ENCODE measurements around the gene GPR3. TPM values are rescaled to one million over a fixed set of nuclear protein-coding genes. Genes with fewer than 3 reads are reported as not detected.

The GPR3 gene
- total RNA-seq, 1 donor from 2014 or later = 7.0 TPM

DNA sequence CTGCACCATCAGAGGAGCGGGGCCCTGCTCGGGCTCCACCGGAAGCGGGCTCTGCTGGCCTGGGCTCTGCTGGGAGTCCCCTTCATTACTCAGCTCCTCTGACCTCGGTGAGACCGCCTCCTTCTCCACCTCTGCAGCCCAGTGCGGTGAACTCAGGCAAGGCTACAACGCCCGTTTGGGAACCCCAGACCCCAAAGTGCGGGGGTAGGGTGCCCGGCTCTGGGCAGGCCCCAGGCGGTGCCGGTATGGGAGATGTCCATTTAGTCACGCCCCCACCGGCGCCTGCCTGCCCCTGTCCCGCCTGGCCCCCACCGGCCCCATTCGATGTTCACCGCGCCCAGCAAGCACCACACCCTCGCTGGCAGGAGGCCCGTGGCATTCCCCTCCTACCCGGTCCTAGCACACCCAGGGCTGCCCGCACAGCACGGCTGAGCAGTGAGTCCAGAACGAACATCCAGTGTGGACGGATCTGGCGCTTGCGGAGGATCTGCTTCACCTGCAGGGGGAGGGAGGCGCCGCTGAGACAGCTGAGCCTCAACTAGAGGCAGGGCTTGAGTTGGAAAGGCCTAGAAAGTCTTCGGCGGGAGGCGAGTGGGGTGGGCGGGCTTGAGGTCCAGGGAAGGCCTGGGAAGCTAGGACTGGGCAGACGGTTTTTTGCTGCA is 35.7 kb upstream of the GPR3 start:
- H3K27ac Mint-ChIP-seq (ENCODE audit: unreplicated experiment) = no peak overlapping the region
- no peaks in the 10 kb centered on the region for H3K36me3 Mint-ChIP-seq (ENCODE audit: low read depth)
- no peaks in the 10 kb centered on the region for H3K9me3 Mint-ChIP-seq
- no peak overlapping the region for H3K4me3 Mint-ChIP-seq
- no peak for TF ChIP-seq CTCF (conservative IDR thresholded peaks at IDR 0.05)
- peaks cover 8% of the 10 kb centered on the region for H3K4me1 Mint-ChIP-seq
- peaks cover 41% of the 10 kb centered on the region for H3K27me3 Mint-ChIP-seq (ENCODE audit: low read depth)
- DNase-seq (ENCODE audit: low read depth, low spot score) = no peak

GRCh38 chr1:27357281-27358037 is 35.0 kb upstream of the GPR3 start:
- Mint-ChIP-seq H3K4me1 (peaks cover 12% of the 10 kb centered on the region), H3K9me3 (no peaks in the 10 kb centered on the region), H3K36me3 (ENCODE audit: low read depth) (no peaks in the 10 kb centered on the region), H3K27ac (ENCODE audit: unreplicated experiment) (no peak overlapping the region), H3K4me3 (peak overlapping the region; percentile 47), H3K27me3 (ENCODE audit: low read depth) (peaks cover 36% of the 10 kb centered on the region)
- TF ChIP-seq CTCF (conservative IDR thresholded peaks at IDR 0.05) = peak; percentile 97
- peak; percentile 67 for DNase-seq (ENCODE audit: low read depth, low spot score)

- H3K27ac Mint-ChIP-seq (ENCODE audit: unreplicated experiment) = no peak overlapping the region
- H3K4me1 Mint-ChIP-seq = peaks cover 17% of the 10 kb centered on the region
- no peak overlapping the region for H3K4me3 Mint-ChIP-seq
- no peaks in the 10 kb centered on the region for H3K36me3 Mint-ChIP-seq (ENCODE audit: low read depth)
- H3K9me3 Mint-ChIP-seq = no peaks in the 10 kb centered on the region
- peaks cover 36% of the 10 kb centered on the region for H3K27me3 Mint-ChIP-seq (ENCODE audit: low read depth)
- DNase-seq (ENCODE audit: low read depth, low spot score) = no peak
- no peak for TF ChIP-seq CTCF (conservative IDR thresholded peaks at IDR 0.05)
These were observed 34.1 kb upstream of the GPR3 start for GRCh38 chr1:27358038-27358927.

DNA sequence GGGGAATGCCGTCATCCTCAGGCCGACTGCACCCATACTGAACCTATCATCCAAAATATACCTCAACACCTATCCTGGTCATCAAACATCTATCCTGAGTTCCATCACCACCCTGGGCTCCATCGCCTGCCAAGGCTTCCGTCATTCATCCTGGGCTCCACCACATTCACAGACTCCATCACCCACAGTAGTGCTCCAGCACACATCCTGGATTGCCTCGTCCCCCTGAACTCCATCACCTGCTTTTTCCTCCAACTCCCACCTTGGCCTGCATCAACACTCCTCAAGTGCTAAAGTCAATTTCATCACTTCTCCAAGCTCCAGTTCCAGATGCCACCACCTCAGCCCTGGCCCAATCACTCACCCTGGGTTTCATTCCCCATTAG is 33.5 kb upstream of the GPR3 start:
- no peak for TF ChIP-seq CTCF (conservative IDR thresholded peaks at IDR 0.05)
- peak overlapping the region; percentile 59 for H3K4me3 Mint-ChIP-seq
- H3K36me3 Mint-ChIP-seq (ENCODE audit: low read depth) = no peaks in the 10 kb centered on the region
- no peak for DNase-seq (ENCODE audit: low read depth, low spot score)
- H3K9me3 Mint-ChIP-seq = no peaks in the 10 kb centered on the region
- H3K27ac Mint-ChIP-seq (ENCODE audit: unreplicated experiment) = no peak overlapping the region
- peaks cover 21% of the 10 kb centered on the region for H3K4me1 Mint-ChIP-seq
- peaks cover 36% of the 10 kb centered on the region for H3K27me3 Mint-ChIP-seq (ENCODE audit: low read depth)

GRCh38 chr1:27359822-27360158 is 32.6 kb upstream of the GPR3 start:
- H3K36me3 Mint-ChIP-seq (ENCODE audit: low read depth) = no peaks in the 10 kb centered on the region
- peaks cover 29% of the 10 kb centered on the region for H3K4me1 Mint-ChIP-seq
- H3K27ac Mint-ChIP-seq (ENCODE audit: unreplicated experiment) = no peak overlapping the region
- peak overlapping the region; percentile 73 for H3K4me3 Mint-ChIP-seq
- H3K9me3 Mint-ChIP-seq = no peaks in the 10 kb centered on the region
- H3K27me3 Mint-ChIP-seq (ENCODE audit: low read depth) = peaks cover 36% of the 10 kb centered on the region
- TF ChIP-seq CTCF (conservative IDR thresholded peaks at IDR 0.05) = no peak
- DNase-seq (ENCODE audit: low read depth, low spot score) = no peak

Measured in neural crest cell (in vitro differentiated cells).